ENCODE results near the gene SETD5.

Gene SETD5

DNA sequence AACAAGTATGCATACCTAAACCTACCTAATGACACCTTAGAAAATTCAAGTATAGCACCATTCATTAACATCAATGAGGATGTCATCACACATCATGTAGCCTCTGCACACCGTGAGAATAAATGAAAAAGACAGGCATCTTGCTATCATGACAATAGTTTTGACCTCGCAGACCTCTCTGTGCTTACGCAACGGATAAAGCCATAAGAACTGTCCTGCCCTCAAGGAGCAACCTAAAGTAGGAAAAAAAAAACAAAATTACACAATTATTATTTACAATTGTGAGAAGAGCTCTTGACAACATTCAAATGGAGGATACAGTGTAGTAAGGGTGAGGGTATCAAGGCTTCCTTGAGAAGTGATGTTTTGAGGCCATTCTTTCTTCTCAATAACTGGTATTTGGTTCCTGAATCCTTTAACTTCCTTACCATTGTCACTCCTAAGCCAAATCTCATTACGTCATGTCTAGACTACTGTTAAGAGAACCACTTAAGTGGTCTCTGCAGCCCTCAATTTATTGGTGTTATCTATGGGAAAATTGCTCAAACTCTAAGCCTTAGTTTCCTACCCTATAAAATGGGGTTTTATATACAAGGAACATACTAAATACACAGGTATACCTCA is 7.0 kb upstream of the SETD5 start:
- TF ChIP-seq, protein P1, sequence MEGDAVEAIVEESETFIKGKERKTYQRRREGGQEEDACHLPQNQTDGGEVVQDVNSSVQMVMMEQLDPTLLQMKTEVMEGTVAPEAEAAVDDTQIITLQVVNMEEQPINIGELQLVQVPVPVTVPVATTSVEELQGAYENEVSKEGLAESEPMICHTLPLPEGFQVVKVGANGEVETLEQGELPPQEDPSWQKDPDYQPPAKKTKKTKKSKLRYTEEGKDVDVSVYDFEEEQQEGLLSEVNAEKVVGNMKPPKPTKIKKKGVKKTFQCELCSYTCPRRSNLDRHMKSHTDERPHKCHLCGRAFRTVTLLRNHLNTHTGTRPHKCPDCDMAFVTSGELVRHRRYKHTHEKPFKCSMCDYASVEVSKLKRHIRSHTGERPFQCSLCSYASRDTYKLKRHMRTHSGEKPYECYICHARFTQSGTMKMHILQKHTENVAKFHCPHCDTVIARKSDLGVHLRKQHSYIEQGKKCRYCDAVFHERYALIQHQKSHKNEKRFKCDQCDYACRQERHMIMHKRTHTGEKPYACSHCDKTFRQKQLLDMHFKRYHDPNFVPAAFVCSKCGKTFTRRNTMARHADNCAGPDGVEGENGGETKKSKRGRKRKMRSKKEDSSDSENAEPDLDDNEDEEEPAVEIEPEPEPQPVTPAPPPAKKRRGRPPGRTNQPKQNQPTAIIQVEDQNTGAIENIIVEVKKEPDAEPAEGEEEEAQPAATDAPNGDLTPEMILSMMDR (IDR thresholded peaks at IDR 0.05; ENCODE audit: low read depth, low read length), result no peak
- DNase-seq (ENCODE audit: extremely low read depth, low read depth), result no peak

GRCh38 chr3:9392041-9392440 is 5.4 kb upstream of the SETD5 start:
- TF ChIP-seq, protein P1 (IDR thresholded peaks at IDR 0.05; ENCODE audit: low read depth, low read length), result no peak
- DNase-seq (ENCODE audit: extremely low read depth, low read depth), result no peak

DNA sequence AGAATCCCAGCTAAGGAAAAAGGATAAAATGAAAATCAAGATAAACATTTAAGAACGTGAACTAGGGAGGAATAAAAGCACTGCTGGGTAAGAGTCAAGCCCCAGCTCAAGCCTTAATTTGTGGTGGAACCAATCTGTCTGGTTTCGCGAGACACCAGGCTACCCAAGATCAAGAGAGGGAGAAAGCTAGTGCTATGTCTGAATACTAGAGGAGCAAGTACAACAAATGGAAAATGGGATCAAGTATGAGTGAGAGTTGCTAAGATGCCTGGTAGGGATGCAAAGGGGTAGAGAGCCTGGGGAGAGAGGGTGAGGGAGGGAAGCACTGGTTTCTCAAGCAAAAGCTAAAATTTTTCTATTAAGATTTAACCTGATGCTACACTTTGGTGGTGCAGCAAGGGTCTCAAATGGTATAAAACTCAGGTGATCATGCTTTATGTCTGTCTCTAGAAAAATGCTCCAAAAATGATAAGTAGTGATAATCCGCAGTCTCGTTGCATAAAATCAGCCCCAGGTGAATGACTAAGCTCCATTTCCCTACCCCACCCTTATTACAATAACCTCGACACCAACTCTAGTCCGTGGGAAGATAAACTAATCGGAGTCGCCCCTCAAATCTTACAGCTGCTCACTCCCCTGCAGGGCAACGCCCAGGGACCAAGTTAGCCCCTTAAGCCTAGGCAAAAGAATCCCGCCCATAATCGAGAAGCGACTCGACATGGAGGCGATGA is 1.7 kb upstream of the SETD5 start:
- DNase-seq (ENCODE audit: extremely low read depth, low read depth), result no peak
- TF ChIP-seq, protein P1 (IDR thresholded peaks at IDR 0.05; ENCODE audit: low read depth, low read length), result no peak

DNA sequence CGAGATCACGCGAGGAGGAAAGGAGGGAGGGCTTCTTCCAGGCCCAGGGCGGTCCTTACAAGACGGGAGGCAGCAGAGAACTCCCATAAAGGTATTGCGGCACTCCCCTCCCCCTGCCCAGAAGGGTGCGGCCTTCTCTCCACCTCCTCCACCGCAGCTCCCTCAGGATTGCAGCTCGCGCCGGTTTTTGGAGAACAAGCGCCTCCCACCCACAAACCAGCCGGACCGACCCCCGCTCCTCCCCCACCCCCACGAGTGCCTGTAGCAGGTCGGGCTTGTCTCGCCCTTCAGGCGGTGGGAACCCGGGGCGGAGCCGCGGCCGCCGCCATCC is 1.1 kb upstream of the SETD5 start:
- peak; percentile 91 for DNase-seq (ENCODE audit: extremely low read depth, low read depth)
- TF ChIP-seq, protein P1 (IDR thresholded peaks at IDR 0.05; ENCODE audit: low read depth, low read length), result no peak

- TF ChIP-seq, protein P1 (IDR thresholded peaks at IDR 0.05; ENCODE audit: low read depth, low read length), result no peak
- DNase-seq (ENCODE audit: extremely low read depth, low read depth), result peak; percentile 100
Measured at GRCh38 chr3:9396632-9397331, 633 bp upstream of the SETD5 start.

DNA sequence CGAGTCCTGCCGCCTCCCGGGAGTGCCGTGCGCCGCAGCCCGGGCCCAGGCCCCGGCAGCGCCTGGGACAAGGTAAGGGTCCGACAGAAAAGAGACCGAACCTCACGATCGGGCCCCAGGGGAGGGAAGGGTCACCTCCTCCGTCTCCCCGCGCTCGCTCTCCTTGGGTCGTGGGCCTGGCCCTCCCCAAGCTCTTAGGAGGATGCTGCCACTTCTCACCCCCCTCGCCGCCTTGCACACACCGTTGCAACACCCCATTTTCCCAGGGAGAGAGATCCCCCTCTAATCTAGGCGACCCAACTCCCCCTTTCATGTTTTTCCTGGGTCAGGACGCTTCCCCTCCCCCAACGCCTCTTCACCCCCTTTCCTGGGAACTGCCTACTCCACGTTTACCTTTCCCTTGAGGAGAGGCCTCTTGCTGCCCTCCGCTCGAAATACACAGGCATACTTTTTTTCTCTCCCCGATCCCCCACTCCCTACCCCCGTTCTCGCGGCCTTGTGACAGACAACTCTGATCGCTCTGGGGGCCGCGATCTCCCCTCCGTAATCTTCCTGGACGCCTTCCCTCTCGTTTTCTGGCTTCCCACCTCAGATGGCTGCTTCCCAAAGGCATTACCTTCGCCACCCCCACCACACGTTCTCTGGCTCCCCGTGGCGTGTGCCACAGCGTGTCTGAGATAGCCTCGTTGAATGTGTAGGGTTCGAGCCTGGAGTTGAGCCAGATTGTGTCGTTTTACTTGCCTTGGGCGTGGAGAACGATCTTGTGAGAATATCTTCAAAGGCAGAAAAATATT is 688 bp downstream of the SETD5 start:
- no peak for DNase-seq (ENCODE audit: extremely low read depth, low read depth)
- TF ChIP-seq, protein P1 (IDR thresholded peaks at IDR 0.05; ENCODE audit: low read depth, low read length), result no peak
